Activated CD4-positive, alpha-beta memory T cell treated with anti-CD3 and anti-CD28 coated beads for 36 hours (primary cell): ENCODE data around the gene SMOC2. TPM values are rescaled to one million over a fixed set of nuclear protein-coding genes. Genes with fewer than 3 reads are reported as not detected.

Experiments
- CTCF ChIA-PET: fragments of 350-600 bp; sonication (Branson Sonifier 250); formaldehyde crosslinking; loops from one replicate; lab custom pipeline; 2021; ENCODE audit warnings: antibody characterized with exemption, inconsistent platforms; lab: Charles Lee
- POLR2A ChIA-PET: fragments of 350-600 bp; sonication (Branson Sonifier 250); formaldehyde crosslinking; loops from one replicate; lab custom pipeline; 2021; ENCODE audit warnings: antibody characterized with exemption; lab: Charles Lee
- DNase-seq: peaks from one replicate; pipeline ENCODE4 v3.0.0-alpha.2; 2020
- H3K27ac Mint-ChIP-seq: one replicate; pipeline ENCODE4 v1.8.0; 2021; ENCODE audit warnings: mixed read lengths
- H3K27me3 Mint-ChIP-seq: one replicate; pipeline ENCODE4 v1.8.0; 2021; ENCODE audit warnings: mixed read lengths
- H3K36me3 Mint-ChIP-seq: one replicate; pipeline ENCODE4 v1.8.0; 2021; ENCODE audit warnings: mixed read lengths
- H3K4me1 Mint-ChIP-seq: one replicate; pipeline ENCODE4 v1.8.0; 2021; ENCODE audit warnings: low read depth, mixed read lengths
- H3K4me3 Mint-ChIP-seq: one replicate; pipeline ENCODE4 v1.8.0; 2021; ENCODE audit warnings: mild to moderate bottlenecking, mixed read lengths
- H3K9me3 Mint-ChIP-seq: one replicate; pipeline ENCODE4 v1.8.0; 2021; ENCODE audit warnings: mixed read lengths
- intact Hi-C: fragments of 100-400 bp; cut with micrococcal nuclease; formaldehyde crosslinking; loops from one replicate; pipeline ENCODE4 v1.15.1; 2023
- total RNA-seq, 2 experiments: library from RNA; stranded (reverse); gene quantifications; one replicate each; pipeline ENCODE4 v1.2.3, GENCODE V29; 2021

Gene SMOC2
- total RNA-seq, 2 experiments from 2014 or later: not detected

GRCh38 chr6:168410035-168410434, 30.9 kb upstream of the SMOC2 start:
- intact Hi-C loops: no loop called here
- Mint-ChIP-seq H3K4me1 (no peaks in the 10 kb centered on the region), H3K27me3 (no peaks in the 10 kb centered on the region), H3K36me3 (no peaks in the 10 kb centered on the region), H3K4me3 (no peak overlapping the region), H3K9me3 (no peaks in the 10 kb centered on the region), H3K27ac (no peak overlapping the region)
- DNase-seq: no peak
- ChIA-PET CTCF (no interaction called here), POLR2A (no interaction called here)

- no peaks in the 10 kb centered on the region for H3K36me3 Mint-ChIP-seq
- no peaks in the 10 kb centered on the region for H3K27me3 Mint-ChIP-seq
- H3K4me1 Mint-ChIP-seq: no peaks in the 10 kb centered on the region
- H3K27ac Mint-ChIP-seq: no peak overlapping the region
- intact Hi-C loops: no loop called here
- no peak overlapping the region for H3K4me3 Mint-ChIP-seq
- ChIA-PET CTCF (no interaction called here), POLR2A (no interaction called here)
- no peak for DNase-seq
- no peaks in the 10 kb centered on the region for H3K9me3 Mint-ChIP-seq
Observed at GRCh38 chr6:168410554-168411011, 30.4 kb upstream of the SMOC2 start.

GRCh38 chr6:168411130-168411529, 29.9 kb upstream of the SMOC2 start:
- ChIA-PET CTCF (no interaction called here), POLR2A (no interaction called here)
- Mint-ChIP-seq H3K4me3 (no peak overlapping the region), H3K36me3 (no peaks in the 10 kb centered on the region), H3K27ac (no peak overlapping the region), H3K4me1 (no peaks in the 10 kb centered on the region), H3K9me3 (no peaks in the 10 kb centered on the region), H3K27me3 (no peaks in the 10 kb centered on the region)
- intact Hi-C loops: no loop called here
- no peak for DNase-seq

- H3K27me3 Mint-ChIP-seq: no peaks in the 10 kb centered on the region
Observed at GRCh38 chr6:168411793-168412192, 29.2 kb upstream of the SMOC2 start.

GRCh38 chr6:168412456-168412855, 28.5 kb upstream of the SMOC2 start:
- Mint-ChIP-seq H3K4me1 (no peaks in the 10 kb centered on the region), H3K36me3 (no peaks in the 10 kb centered on the region), H3K4me3 (no peak overlapping the region), H3K27ac (no peak overlapping the region), H3K9me3 (no peaks in the 10 kb centered on the region), H3K27me3 (no peaks in the 10 kb centered on the region)
- ChIA-PET CTCF (no interaction called here), POLR2A (no interaction called here)
- intact Hi-C loops: no loop called here
- no peak for DNase-seq

More at GRCh38 chr6:168411793-168412192, 29.2 kb upstream of the SMOC2 start:
- Mint-ChIP-seq H3K4me1 (no peaks in the 10 kb centered on the region), H3K27ac (no peak overlapping the region), H3K4me3 (no peak overlapping the region), H3K9me3 (no peaks in the 10 kb centered on the region), H3K36me3 (no peaks in the 10 kb centered on the region)
- DNase-seq: no peak
- intact Hi-C loops: no loop called here
- ChIA-PET POLR2A (no interaction called here), CTCF (no interaction called here)

- POLR2A ChIA-PET: no interaction called here
- intact Hi-C loops: no loop called here
- Mint-ChIP-seq H3K27ac (no peak overlapping the region), H3K4me3 (no peak overlapping the region), H3K9me3 (no peaks in the 10 kb centered on the region), H3K4me1 (no peaks in the 10 kb centered on the region), H3K27me3 (no peaks in the 10 kb centered on the region), H3K36me3 (no peaks in the 10 kb centered on the region)
- CTCF ChIA-PET: no interaction called here
- no peak for DNase-seq
Observed at GRCh38 chr6:168413018-168413720, 27.8 kb upstream of the SMOC2 start.

- no peak for DNase-seq
- intact Hi-C loops: no loop called here
- ChIA-PET CTCF (no interaction called here), POLR2A (no interaction called here)
- Mint-ChIP-seq H3K27me3 (no peaks in the 10 kb centered on the region), H3K27ac (no peak overlapping the region), H3K9me3 (no peaks in the 10 kb centered on the region), H3K36me3 (no peaks in the 10 kb centered on the region), H3K4me3 (no peak overlapping the region), H3K4me1 (no peaks in the 10 kb centered on the region)
Observed at GRCh38 chr6:168413856-168414255, 27.1 kb upstream of the SMOC2 start.

- DNase-seq: no peak
- Mint-ChIP-seq H3K4me1 (no peaks in the 10 kb centered on the region), H3K27me3 (no peaks in the 10 kb centered on the region), H3K4me3 (no peak overlapping the region), H3K9me3 (no peaks in the 10 kb centered on the region), H3K27ac (no peak overlapping the region), H3K36me3 (no peaks in the 10 kb centered on the region)
- POLR2A ChIA-PET: no interaction called here
- CTCF ChIA-PET: no interaction called here
- intact Hi-C loops: no loop called here
Observed at GRCh38 chr6:168414336-168415097, 26.5 kb upstream of the SMOC2 start.

GRCh38 chr6:168415098-168415992, 25.6 kb upstream of the SMOC2 start:
- intact Hi-C loops: no loop called here

GRCh38 chr6:168415993-168416530, 24.9 kb upstream of the SMOC2 start:
- Mint-ChIP-seq H3K27ac (no peak overlapping the region), H3K27me3 (no peaks in the 10 kb centered on the region), H3K9me3 (no peaks in the 10 kb centered on the region), H3K4me1 (no peaks in the 10 kb centered on the region), H3K36me3 (no peaks in the 10 kb centered on the region), H3K4me3 (no peak overlapping the region)
- ChIA-PET CTCF (no interaction called here), POLR2A (no interaction called here)
- DNase-seq: no peak
- intact Hi-C loops: no loop called here

More at GRCh38 chr6:168415098-168415992, 25.6 kb upstream of the SMOC2 start:
- H3K36me3 Mint-ChIP-seq: no peaks in the 10 kb centered on the region
- H3K4me3 Mint-ChIP-seq: no peak overlapping the region
- DNase-seq: no peak
- no peaks in the 10 kb centered on the region for H3K9me3 Mint-ChIP-seq
- H3K27me3 Mint-ChIP-seq: no peaks in the 10 kb centered on the region
- POLR2A ChIA-PET: no interaction called here
- no peak overlapping the region for H3K27ac Mint-ChIP-seq
- H3K4me1 Mint-ChIP-seq: no peaks in the 10 kb centered on the region
- CTCF ChIA-PET: no interaction called here

GRCh38 chr6:168416531-168416930, 24.5 kb upstream of the SMOC2 start:
- no peak overlapping the region for H3K4me3 Mint-ChIP-seq
- peaks cover 2% of the 10 kb centered on the region for H3K27me3 Mint-ChIP-seq
- intact Hi-C loops: no loop called here
- no peak for DNase-seq
- H3K4me1 Mint-ChIP-seq: no peaks in the 10 kb centered on the region
- H3K27ac Mint-ChIP-seq: no peak overlapping the region
- CTCF ChIA-PET: no interaction called here
- POLR2A ChIA-PET: no interaction called here
- H3K36me3 Mint-ChIP-seq: no peaks in the 10 kb centered on the region
- no peaks in the 10 kb centered on the region for H3K9me3 Mint-ChIP-seq

GRCh38 chr6:168417191-168417590, 23.8 kb upstream of the SMOC2 start:
- intact Hi-C loops: no loop called here
- no peak overlapping the region for H3K27ac Mint-ChIP-seq
- ChIA-PET POLR2A (no interaction called here), CTCF (no interaction called here)
- H3K4me1 Mint-ChIP-seq: no peaks in the 10 kb centered on the region
- H3K27me3 Mint-ChIP-seq: peaks cover 2% of the 10 kb centered on the region
- H3K4me3 Mint-ChIP-seq: no peak overlapping the region
- H3K36me3 Mint-ChIP-seq: no peaks in the 10 kb centered on the region
- no peaks in the 10 kb centered on the region for H3K9me3 Mint-ChIP-seq
- DNase-seq: no peak
